ENCODE results near the gene RPAP3. TPM values are rescaled to one million over a fixed set of nuclear protein-coding genes. Genes with fewer than 3 reads are reported as not detected.

RPAP3 gene
- total and polyA plus RNA-seq, 9 of the 15 experiments (the other 6 are each of a cell fraction or from before 2014, with no cell fraction given), result 40.0 to 92.1 (median 54.1) TPM

DNA sequence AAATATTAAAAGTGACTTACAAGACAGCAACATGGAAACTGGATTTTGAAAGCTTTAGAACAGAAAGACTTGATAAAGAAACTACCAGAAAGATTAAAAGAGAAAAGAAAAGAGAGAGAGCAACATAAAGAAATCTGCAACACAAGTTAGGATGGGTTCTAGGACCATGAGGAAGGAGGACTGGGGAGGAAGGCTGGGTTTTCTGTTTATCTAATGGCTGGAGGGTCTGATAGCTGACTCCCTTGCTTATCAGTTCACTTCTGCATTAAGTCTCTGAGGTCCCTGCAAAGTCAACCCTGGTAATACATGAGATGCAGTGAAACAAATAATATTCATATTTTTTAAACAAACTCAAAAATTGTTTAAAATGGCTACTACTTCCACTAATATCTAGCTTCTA, 90.1 kb downstream of the RPAP3 start (continued):
- TF ChIP-seq RCOR1 (IDR thresholded peaks at IDR 0.05; ENCODE audit: borderline replicate concordance in 1 of 2, low read depth in 2 of 2, low read length in 2 of 2), result peak in 1 of 2 experiments; percentile 31; a peak in 1 of 4 replicates
- no peak for TF ChIP-seq POLR2AphosphoS2 (IDR thresholded peaks at IDR 0.05; ENCODE audit: low read length)
- TF ChIP-seq TAL1 (IDR thresholded peaks at IDR 0.05), result peak; percentile 56
- no peak for TF ChIP-seq ILF3 (IDR thresholded peaks at IDR 0.05; ENCODE audit: borderline replicate concordance)
- TF ChIP-seq KLF1 (tag; IDR thresholded peaks at IDR 0.05), result no peak
- no peak for TF ChIP-seq CXXC5 (CRISPR knock-in tag; IDR thresholded peaks at IDR 0.05)
- peak; percentile 78 for TF ChIP-seq ARID1B (IDR thresholded peaks at IDR 0.05)
- TF ChIP-seq CBFA2T3 (IDR thresholded peaks at IDR 0.05), result peak; percentile 70
- TF ChIP-seq, protein P1, sequence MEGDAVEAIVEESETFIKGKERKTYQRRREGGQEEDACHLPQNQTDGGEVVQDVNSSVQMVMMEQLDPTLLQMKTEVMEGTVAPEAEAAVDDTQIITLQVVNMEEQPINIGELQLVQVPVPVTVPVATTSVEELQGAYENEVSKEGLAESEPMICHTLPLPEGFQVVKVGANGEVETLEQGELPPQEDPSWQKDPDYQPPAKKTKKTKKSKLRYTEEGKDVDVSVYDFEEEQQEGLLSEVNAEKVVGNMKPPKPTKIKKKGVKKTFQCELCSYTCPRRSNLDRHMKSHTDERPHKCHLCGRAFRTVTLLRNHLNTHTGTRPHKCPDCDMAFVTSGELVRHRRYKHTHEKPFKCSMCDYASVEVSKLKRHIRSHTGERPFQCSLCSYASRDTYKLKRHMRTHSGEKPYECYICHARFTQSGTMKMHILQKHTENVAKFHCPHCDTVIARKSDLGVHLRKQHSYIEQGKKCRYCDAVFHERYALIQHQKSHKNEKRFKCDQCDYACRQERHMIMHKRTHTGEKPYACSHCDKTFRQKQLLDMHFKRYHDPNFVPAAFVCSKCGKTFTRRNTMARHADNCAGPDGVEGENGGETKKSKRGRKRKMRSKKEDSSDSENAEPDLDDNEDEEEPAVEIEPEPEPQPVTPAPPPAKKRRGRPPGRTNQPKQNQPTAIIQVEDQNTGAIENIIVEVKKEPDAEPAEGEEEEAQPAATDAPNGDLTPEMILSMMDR (IDR thresholded peaks at IDR 0.05 in 2 of 3, conservative IDR thresholded peaks at IDR 0.05 in 1 of 3; ENCODE audit: insufficient read depth in 2 of 3, low read depth in 1 of 3, low read length in 3 of 3), result no peak
- no peak for TF ChIP-seq ZNF41 (CRISPR knock-in tag; conservative IDR thresholded peaks at IDR 0.05)
- TF ChIP-seq ZKSCAN3 (CRISPR knock-in tag; IDR thresholded peaks at IDR 0.05), result no peak
- TF ChIP-seq, protein P2, sequence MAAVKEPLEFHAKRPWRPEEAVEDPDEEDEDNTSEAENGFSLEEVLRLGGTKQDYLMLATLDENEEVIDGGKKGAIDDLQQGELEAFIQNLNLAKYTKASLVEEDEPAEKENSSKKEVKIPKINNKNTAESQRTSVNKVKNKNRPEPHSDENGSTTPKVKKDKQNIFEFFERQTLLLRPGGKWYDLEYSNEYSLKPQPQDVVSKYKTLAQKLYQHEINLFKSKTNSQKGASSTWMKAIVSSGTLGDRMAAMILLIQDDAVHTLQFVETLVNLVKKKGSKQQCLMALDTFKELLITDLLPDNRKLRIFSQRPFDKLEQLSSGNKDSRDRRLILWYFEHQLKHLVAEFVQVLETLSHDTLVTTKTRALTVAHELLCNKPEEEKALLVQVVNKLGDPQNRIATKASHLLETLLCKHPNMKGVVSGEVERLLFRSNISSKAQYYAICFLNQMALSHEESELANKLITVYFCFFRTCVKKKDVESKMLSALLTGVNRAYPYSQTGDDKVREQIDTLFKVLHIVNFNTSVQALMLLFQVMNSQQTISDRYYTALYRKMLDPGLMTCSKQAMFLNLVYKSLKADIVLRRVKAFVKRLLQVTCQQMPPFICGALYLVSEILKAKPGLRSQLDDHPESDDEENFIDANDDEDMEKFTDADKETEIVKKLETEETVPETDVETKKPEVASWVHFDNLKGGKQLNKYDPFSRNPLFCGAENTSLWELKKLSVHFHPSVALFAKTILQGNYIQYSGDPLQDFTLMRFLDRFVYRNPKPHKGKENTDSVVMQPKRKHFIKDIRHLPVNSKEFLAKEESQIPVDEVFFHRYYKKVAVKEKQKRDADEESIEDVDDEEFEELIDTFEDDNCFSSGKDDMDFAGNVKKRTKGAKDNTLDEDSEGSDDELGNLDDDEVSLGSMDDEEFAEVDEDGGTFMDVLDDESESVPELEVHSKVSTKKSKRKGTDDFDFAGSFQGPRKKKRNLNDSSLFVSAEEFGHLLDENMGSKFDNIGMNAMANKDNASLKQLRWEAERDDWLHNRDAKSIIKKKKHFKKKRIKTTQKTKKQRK (IDR thresholded peaks at IDR 0.05; ENCODE audit: borderline replicate concordance, low read depth, low read length), result no peak
- no peak for TF ChIP-seq JUND (IDR thresholded peaks at IDR 0.05; ENCODE audit: borderline replicate concordance, low read depth, low read length)
- no peak for TF ChIP-seq JUND (tag; IDR thresholded peaks at IDR 0.05; ENCODE audit: borderline replicate concordance, low read depth, low read length)
- TF ChIP-seq HNRNPUL1 (IDR thresholded peaks at IDR 0.05; ENCODE audit: low read length), result no peak
- peak; percentile 60; the same call in 1 of the 2 replicates for TF ChIP-seq TOE1 (IDR thresholded peaks at IDR 0.05; ENCODE audit: borderline replicate concordance)
- TF ChIP-seq TOE1 (CRISPR knock-in tag; IDR thresholded peaks at IDR 0.05; ENCODE audit: borderline replicate concordance, low read depth), result no peak
- TF ChIP-seq, protein P3, sequence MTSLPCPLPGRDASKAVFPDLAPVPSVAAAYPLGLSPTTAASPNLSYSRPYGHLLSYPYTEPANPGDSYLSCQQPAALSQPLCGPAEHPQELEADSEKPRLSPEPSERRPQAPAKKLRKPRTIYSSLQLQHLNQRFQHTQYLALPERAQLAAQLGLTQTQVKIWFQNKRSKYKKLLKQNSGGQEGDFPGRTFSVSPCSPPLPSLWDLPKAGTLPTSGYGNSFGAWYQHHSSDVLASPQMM (CRISPR knock-in tag; IDR thresholded peaks at IDR 0.05), result no peak
- TF ChIP-seq, protein P4, sequence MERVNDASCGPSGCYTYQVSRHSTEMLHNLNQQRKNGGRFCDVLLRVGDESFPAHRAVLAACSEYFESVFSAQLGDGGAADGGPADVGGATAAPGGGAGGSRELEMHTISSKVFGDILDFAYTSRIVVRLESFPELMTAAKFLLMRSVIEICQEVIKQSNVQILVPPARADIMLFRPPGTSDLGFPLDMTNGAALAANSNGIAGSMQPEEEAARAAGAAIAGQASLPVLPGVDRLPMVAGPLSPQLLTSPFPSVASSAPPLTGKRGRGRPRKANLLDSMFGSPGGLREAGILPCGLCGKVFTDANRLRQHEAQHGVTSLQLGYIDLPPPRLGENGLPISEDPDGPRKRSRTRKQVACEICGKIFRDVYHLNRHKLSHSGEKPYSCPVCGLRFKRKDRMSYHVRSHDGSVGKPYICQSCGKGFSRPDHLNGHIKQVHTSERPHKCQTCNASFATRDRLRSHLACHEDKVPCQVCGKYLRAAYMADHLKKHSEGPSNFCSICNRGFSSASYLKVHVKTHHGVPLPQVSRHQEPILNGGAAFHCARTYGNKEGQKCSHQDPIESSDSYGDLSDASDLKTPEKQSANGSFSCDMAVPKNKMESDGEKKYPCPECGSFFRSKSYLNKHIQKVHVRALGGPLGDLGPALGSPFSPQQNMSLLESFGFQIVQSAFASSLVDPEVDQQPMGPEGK (CRISPR knock-in tag; IDR thresholded peaks at IDR 0.05; ENCODE audit: borderline replicate concordance), result no peak
- no peak for TF ChIP-seq ZFPM2 (CRISPR knock-in tag; IDR thresholded peaks at IDR 0.05)
- TF ChIP-seq TEAD4 (IDR thresholded peaks at IDR 0.05; ENCODE audit: low read length), result peak; percentile 51
- no peak for TF ChIP-seq TEAD4 (CRISPR knock-in tag; IDR thresholded peaks at IDR 0.05; ENCODE audit: borderline replicate concordance)
- TF ChIP-seq ZNF165 (CRISPR knock-in tag; IDR thresholded peaks at IDR 0.05; ENCODE audit: borderline replicate concordance), result no peak
- no peak for TF ChIP-seq NR1H2 (CRISPR knock-in tag; IDR thresholded peaks at IDR 0.05)

Data from K562 (cell line).